Measurements from ENCODE around the gene PLPPR1. TPM values are rescaled to one million over a fixed set of nuclear protein-coding genes. Genes with fewer than 3 reads are reported as not detected.

The PLPPR1 gene
- total RNA-seq, 1 experiment from 2014 or later: 2.4 TPM

GRCh38 chr9:101131326-101131725 lies 102.8 kb downstream of the PLPPR1 start:
- Histone ChIP-seq H3K14ac (ENCODE audit: insufficient read depth, low read length) (no peak overlapping the region), H3K23me2 (ENCODE audit: insufficient read length, low read depth, low read length, poor library complexity, severe bottlenecking) (no peaks in the 10 kb centered on the region), H3K4ac (ENCODE audit: low read depth, low read length) (no peak overlapping the region), H3K79me2 (ENCODE audit: insufficient read depth, low read length) (no peaks in the 10 kb centered on the region), H3K9me3 (ENCODE audit: control insufficient read depth, low read depth, low read length) (peaks cover 5% of the 10 kb centered on the region), H2BK5ac (ENCODE audit: insufficient read length, low read length) (no peak overlapping the region), H3K56ac (ENCODE audit: insufficient read length, low read depth, low read length) (no peak overlapping the region), H2BK12ac (ENCODE audit: insufficient read length, low read depth, low read length) (no peak overlapping the region), H2BK15ac (ENCODE audit: low read depth, low read length) (no peak overlapping the region), H2BK20ac (ENCODE audit: low read depth, low read length, poor library complexity, severe bottlenecking) (no peak overlapping the region), H3K9ac (ENCODE audit: extremely low read depth, insufficient read length, low read length) (no peak overlapping the region), H3T11ph (ENCODE audit: low read length) (no peak overlapping the region), H4K91ac (ENCODE audit: insufficient read length, low read depth, low read length) (no peak overlapping the region), H4K8ac (replicated peaks; ENCODE audit: insufficient read length, low read depth, low read length) (no peak overlapping the region), H3K23ac (ENCODE audit: insufficient read length, low read depth, low read length) (no peak overlapping the region), H4K5ac (ENCODE audit: insufficient read length, low read depth, low read length) (no peak overlapping the region), H3K4me2 (ENCODE audit: insufficient read depth, insufficient read length, low read length) (no peak overlapping the region), H2BK120ac (ENCODE audit: low read depth, low read length, poor library complexity, severe bottlenecking) (no peak overlapping the region), H2AK5ac (ENCODE audit: insufficient read length, low read length) (no peak overlapping the region), H3K27me3 (ENCODE audit: insufficient read depth, low read length) (no peaks in the 10 kb centered on the region), H3K79me1 (ENCODE audit: insufficient read depth, low read depth, low read length, poor library complexity, severe bottlenecking) (no peaks in the 10 kb centered on the region), H2AFZ (ENCODE audit: low read length) (no peak overlapping the region), H4K20me1 (ENCODE audit: control insufficient read depth, insufficient read depth, insufficient read length) (no peaks in the 10 kb centered on the region), H3K4me1 (ENCODE audit: insufficient read depth, low read length) (no peaks in the 10 kb centered on the region; the same call in 1 of the 2 replicates), H3K27ac (ENCODE audit: insufficient read length, low read depth, low read length) (no peak overlapping the region), H3K18ac (ENCODE audit: insufficient read length, low read depth, low read length) (no peak overlapping the region)
- peak overlapping the region in 1 of 3 experiments; percentile 45; a peak in 2 of 7 replicates for H3K27ac Mint-ChIP-seq
- H3K4me3 Mint-ChIP-seq: no peak overlapping the region
- H3K36me3 Mint-ChIP-seq (ENCODE audit: insufficient read depth in 1 of 3, low read depth in 3 of 3): peaks cover 14 to 21% (median 19%) of the 10 kb centered on the region in 3 experiments
- TF ChIP-seq CTCF (conservative IDR thresholded peaks at IDR 0.05): no peak
- no peaks in the 10 kb centered on the region; the same call in 1 of the 2 replicates for H3K27me3 Mint-ChIP-seq (ENCODE audit: low read depth)
- WGBS (ENCODE audit: extremely low coverage, insufficient read length, low lambda C conversion rate): no CpG with 5 or more reads among the region's 5 CpGs
- H3K4me1 Mint-ChIP-seq: peaks cover 24 to 29% of the 10 kb centered on the region in 2 experiments
- no peak for DNase-seq
- H3K9me3 Mint-ChIP-seq: peaks cover 14 to 22% of the 10 kb centered on the region in 2 experiments
